Rectal smooth muscle tissue (tissue), 1 donor: ENCODE data around the gene FMNL2.

Experiments
- H3K27ac ChIP-seq: one replicate; pipeline ENCODE4 v1.7.0; 2013; ENCODE audit warnings: low read depth, low read length, inconsistent platforms
- H3K27me3 ChIP-seq: one replicate; pipeline ENCODE4 v1.7.0; 2013; ENCODE audit warnings: low read length; ENCODE audit not compliant: control insufficient read depth, insufficient read depth
- H3K36me3 ChIP-seq: one replicate; pipeline ENCODE4 v1.7.0; 2013; ENCODE audit warnings: low read length; ENCODE audit not compliant: control insufficient read depth, insufficient read depth
- H3K4me1 ChIP-seq: one replicate; pipeline ENCODE4 v1.7.0; 2013; ENCODE audit warnings: low read length; ENCODE audit not compliant: control insufficient read depth, insufficient read depth
- H3K4me3 ChIP-seq: one replicate; pipeline ENCODE4 v1.7.0; 2013; ENCODE audit warnings: low read length
- H3K9ac ChIP-seq: one replicate; pipeline ENCODE4 v1.7.0; 2013; ENCODE audit warnings: low read length

FMNL2 gene

DNA sequence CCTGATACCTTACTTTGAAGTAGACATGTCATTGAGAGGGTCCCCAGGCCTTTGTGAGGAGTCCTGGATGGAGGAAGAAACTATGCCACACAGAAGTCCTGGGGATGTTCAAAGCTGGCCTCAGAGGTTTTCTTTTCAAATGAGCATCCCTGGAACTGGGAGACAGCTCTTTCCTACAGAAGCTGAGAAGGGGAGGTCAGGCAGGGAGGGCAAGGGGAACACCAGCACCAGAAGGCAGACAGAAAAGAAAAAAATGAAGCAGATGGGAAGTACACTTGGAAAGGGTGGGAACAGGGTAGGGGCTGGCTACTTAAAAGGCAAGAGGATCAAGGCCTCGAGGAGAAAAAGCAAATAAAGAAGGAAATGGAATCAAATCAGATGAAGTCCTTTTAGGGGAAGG lies 120.0 kb downstream of the FMNL2 start:
- Histone ChIP-seq H3K27me3 (no peaks in the 10 kb centered on the region), H3K36me3 (no peaks in the 10 kb centered on the region), H3K27ac (no peak overlapping the region), H3K4me3 (no peak overlapping the region), H3K9ac (no peak overlapping the region), H3K4me1 (no peaks in the 10 kb centered on the region)

GRCh38 chr2:152455738-152456137 lies 120.8 kb downstream of the FMNL2 start:
- H3K27ac ChIP-seq = no peak overlapping the region
- H3K4me3 ChIP-seq = no peak overlapping the region
- H3K9ac ChIP-seq = no peak overlapping the region
- no peaks in the 10 kb centered on the region for H3K36me3 ChIP-seq
- H3K27me3 ChIP-seq = no peaks in the 10 kb centered on the region
- no peaks in the 10 kb centered on the region for H3K4me1 ChIP-seq

DNA sequence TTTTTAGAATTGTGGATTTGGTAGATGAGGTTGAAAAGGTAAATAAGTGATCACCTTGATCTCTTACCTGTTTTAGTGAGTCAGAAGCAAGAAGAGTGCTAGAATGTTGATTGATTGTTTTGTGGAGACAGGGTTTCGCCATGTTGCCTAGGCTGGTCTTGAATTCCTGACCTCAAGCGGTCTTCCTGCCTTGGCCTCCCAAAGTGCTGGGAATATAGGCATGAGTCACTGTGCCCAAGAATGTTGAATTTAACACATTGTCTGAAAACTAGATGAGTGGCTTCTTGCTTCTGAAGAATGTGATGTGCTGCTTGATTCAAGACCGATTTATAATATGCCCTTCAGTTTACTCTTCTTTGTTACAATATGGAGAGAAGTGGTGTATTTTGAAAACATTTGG lies 121.3 kb downstream of the FMNL2 start:
- no peaks in the 10 kb centered on the region for H3K36me3 ChIP-seq
- H3K4me1 ChIP-seq = no peaks in the 10 kb centered on the region
- no peaks in the 10 kb centered on the region for H3K27me3 ChIP-seq
- no peak overlapping the region for H3K9ac ChIP-seq
- H3K27ac ChIP-seq = no peak overlapping the region
- no peak overlapping the region for H3K4me3 ChIP-seq

DNA sequence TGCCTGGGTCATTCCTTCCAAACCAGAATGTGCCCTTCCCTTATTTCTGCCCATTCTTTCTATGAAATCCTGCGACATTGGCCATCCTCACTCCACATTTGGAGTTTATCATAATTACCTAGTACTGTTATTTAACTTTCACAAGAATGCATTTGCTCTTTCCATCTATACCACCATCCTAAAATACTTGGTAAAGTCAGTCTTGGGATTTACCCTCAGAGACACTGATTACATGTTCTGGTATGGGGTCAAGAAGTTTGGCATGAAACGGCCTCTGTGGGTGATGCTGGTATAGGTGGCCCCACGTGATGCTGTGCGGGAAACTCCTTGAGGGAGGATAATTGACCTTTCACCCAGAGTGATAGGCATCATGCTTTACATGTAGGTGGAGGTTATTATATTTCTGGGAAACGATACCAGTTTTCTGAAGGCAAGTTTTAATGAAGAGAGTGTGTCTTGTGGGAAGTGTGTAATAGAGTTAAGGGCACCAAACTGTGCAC lies 123.5 kb downstream of the FMNL2 start:
- Histone ChIP-seq H3K27ac (no peak overlapping the region), H3K4me1 (no peaks in the 10 kb centered on the region), H3K9ac (no peak overlapping the region), H3K27me3 (no peaks in the 10 kb centered on the region), H3K36me3 (no peaks in the 10 kb centered on the region), H3K4me3 (no peak overlapping the region)

GRCh38 chr2:152459091-152459490 lies 124.1 kb downstream of the FMNL2 start:
- Histone ChIP-seq H3K9ac (no peak overlapping the region), H3K4me3 (no peak overlapping the region), H3K4me1 (no peaks in the 10 kb centered on the region), H3K27ac (no peak overlapping the region), H3K27me3 (no peaks in the 10 kb centered on the region), H3K36me3 (no peaks in the 10 kb centered on the region)

DNA sequence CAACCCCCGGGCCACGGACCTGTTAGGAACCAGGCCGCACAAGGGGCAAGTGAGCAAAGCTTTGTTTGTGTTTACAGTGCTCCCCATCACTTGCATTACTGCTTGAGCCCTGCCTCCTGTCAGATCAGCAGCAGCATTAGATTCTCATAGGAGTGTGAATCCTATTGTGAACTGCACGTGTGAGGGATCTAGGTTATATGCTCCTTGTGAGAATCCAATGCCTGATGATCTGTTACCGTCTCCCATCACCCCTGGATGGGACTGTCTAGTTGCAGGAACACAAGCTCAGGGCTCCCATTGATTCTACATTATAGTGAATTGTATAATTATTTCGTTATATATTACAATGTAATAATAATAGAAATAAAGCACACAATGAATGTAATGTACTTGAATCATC lies 125.6 kb downstream of the FMNL2 start:
- Histone ChIP-seq H3K27ac (no peak overlapping the region), H3K36me3 (no peaks in the 10 kb centered on the region), H3K9ac (no peak overlapping the region), H3K4me3 (no peak overlapping the region), H3K27me3 (no peaks in the 10 kb centered on the region), H3K4me1 (peaks cover 5% of the 10 kb centered on the region)

DNA sequence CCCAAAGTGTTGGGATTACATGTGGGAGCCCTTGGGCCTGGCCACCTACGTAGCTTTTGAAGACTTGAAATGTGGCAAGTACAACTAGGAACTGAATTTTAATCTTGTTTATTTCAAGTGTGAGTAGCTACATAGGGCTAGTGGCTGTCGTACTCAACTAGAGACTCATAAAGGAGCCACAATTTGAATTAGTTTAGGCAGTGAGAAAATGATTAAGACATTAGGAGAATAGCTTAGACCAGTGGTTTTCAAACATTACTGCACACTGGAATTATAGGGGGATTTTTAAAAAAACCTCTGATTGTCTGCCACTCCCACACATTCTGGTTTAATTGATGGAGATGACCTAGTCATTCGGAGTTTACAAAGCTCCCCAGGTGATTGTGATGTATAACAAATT lies 127.1 kb downstream of the FMNL2 start:
- Histone ChIP-seq H3K4me1 (peaks cover 11% of the 10 kb centered on the region), H3K36me3 (no peaks in the 10 kb centered on the region), H3K27me3 (no peaks in the 10 kb centered on the region), H3K27ac (no peak overlapping the region), H3K9ac (no peak overlapping the region), H3K4me3 (no peak overlapping the region)

- no peaks in the 10 kb centered on the region for H3K27me3 ChIP-seq
- no peak overlapping the region for H3K4me3 ChIP-seq
- H3K9ac ChIP-seq = no peak overlapping the region
- no peak overlapping the region for H3K27ac ChIP-seq
- peaks cover 17% of the 10 kb centered on the region for H3K4me1 ChIP-seq
- no peaks in the 10 kb centered on the region for H3K36me3 ChIP-seq
These were observed 127.8 kb downstream of the FMNL2 start for GRCh38 chr2:152462779-152463178.

DNA sequence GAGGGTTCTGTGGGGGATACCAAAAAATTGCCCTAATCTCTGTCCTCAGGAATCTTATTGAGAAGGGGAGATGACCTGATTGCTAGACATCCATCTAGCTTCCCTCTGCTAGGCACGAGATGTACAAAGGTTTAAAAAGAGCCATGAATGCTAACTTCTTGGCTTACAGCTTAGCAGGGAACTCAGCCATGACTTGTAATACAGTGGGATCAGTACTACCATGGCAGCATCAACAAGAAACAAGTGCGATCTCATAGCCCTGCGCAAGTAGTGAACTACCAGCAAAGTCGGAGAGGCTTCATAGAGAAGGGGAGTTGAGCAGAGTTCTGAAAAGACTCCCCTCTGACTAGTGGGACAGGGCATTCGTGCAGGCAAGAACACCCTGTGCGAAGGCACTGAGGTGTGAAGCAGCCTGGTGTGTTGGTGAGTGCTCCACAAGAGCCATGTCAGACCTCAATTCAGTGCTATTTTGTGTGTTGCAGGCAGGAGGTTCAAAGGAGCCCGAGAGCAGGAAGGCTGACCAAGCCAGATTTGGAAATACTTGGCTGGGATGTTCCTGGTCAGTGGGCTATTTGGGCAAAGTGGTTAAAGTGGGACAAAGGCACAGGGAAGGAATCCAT lies 130.0 kb downstream of the FMNL2 start:
- Histone ChIP-seq H3K27me3 (no peaks in the 10 kb centered on the region), H3K9ac (no peak overlapping the region), H3K27ac (no peak overlapping the region), H3K36me3 (no peaks in the 10 kb centered on the region), H3K4me3 (no peak overlapping the region), H3K4me1 (peaks cover 20% of the 10 kb centered on the region)

GRCh38 chr2:152465541-152465940 lies 130.6 kb downstream of the FMNL2 start:
- no peak overlapping the region for H3K27ac ChIP-seq
- H3K36me3 ChIP-seq = no peaks in the 10 kb centered on the region
- no peaks in the 10 kb centered on the region for H3K27me3 ChIP-seq
- H3K9ac ChIP-seq = no peak overlapping the region
- peaks cover 20% of the 10 kb centered on the region for H3K4me1 ChIP-seq
- H3K4me3 ChIP-seq = no peak overlapping the region

GRCh38 chr2:152466041-152466440 lies 131.1 kb downstream of the FMNL2 start:
- H3K4me3 ChIP-seq = no peak overlapping the region
- H3K4me1 ChIP-seq = peaks cover 20% of the 10 kb centered on the region
- H3K36me3 ChIP-seq = no peaks in the 10 kb centered on the region
- no peak overlapping the region for H3K27ac ChIP-seq
- no peaks in the 10 kb centered on the region for H3K27me3 ChIP-seq
- H3K9ac ChIP-seq = no peak overlapping the region

- Histone ChIP-seq H3K36me3 (no peaks in the 10 kb centered on the region), H3K27ac (peak overlapping the region; percentile 21), H3K27me3 (no peaks in the 10 kb centered on the region), H3K9ac (no peak overlapping the region), H3K4me3 (peak overlapping the region; percentile 9), H3K4me1 (peaks cover 27% of the 10 kb centered on the region)
These were observed 132.2 kb downstream of the FMNL2 start for GRCh38 chr2:152466980-152467676.
